CD4-positive, alpha-beta memory T cell (primary cell): Measurements from ENCODE around the gene SLC5A5. TPM values are rescaled to one million over a fixed set of nuclear protein-coding genes. Genes with fewer than 3 reads are reported as not detected.

Experiments used
- CTCF ChIA-PET: fragments of 350-600 bp; sonication (Branson Sonifier 250); formaldehyde crosslinking; loops from one replicate; lab custom pipeline; 2021; ENCODE audit warnings: inconsistent platforms; ENCODE audit not compliant: partially characterized antibody; lab: Charles Lee
- POLR2A ChIA-PET: fragments of 350-600 bp; sonication (Branson Sonifier 250); formaldehyde crosslinking; loops from one replicate; lab custom pipeline; 2021; ENCODE audit not compliant: partially characterized antibody; lab: Charles Lee
- DNase-seq, 5 donors: peaks; one replicate each; pipeline versions ENCODE4 v3.0.0 to v3.0.0-alpha.2; 2020 to 2022; ENCODE audit warnings: mixed read lengths in 1 of 5
- H3K27ac ChIP-seq: one replicate; pipeline ENCODE4 v1.7.0; 2013; ENCODE audit warnings: low read depth, low read length
- H3K27me3 ChIP-seq: 2 replicates; pipeline ENCODE4 v1.7.0; 2013; ENCODE audit warnings: mild to moderate bottlenecking, low read length, moderate library complexity; ENCODE audit not compliant: insufficient read depth
- H3K36me3 ChIP-seq: 2 replicates; pipeline ENCODE4 v1.7.0; 2013; ENCODE audit warnings: mild to moderate bottlenecking, low read length, moderate library complexity; ENCODE audit not compliant: insufficient read depth
- H3K4me1 ChIP-seq: 2 replicates; pipeline ENCODE4 v1.7.0; 2013; ENCODE audit warnings: mild to moderate bottlenecking, low read length, moderate library complexity; ENCODE audit not compliant: insufficient read depth
- H3K4me3 ChIP-seq, 2 donors: one replicate each; pipeline ENCODE4 v1.7.0; 2013; ENCODE audit warnings: low read length in 2 of 2, mild to moderate bottlenecking in 1 of 2
- H3K9me3 ChIP-seq, 2 donors: one replicate each; pipeline ENCODE4 v1.7.0; 2013; ENCODE audit warnings: low read length in 2 of 2, control low read depth in 1 of 2; ENCODE audit not compliant: control insufficient read depth in 1 of 2
- H3K27ac Mint-ChIP-seq, 7 donors: one replicate each; pipeline ENCODE4 v1.8.0; 2020 to 2021; ENCODE audit warnings: mixed read lengths in 7 of 7, mild to moderate bottlenecking in 6 of 7, inconsistent platforms in 3 of 7, moderate library complexity in 3 of 7
- H3K27me3 Mint-ChIP-seq, 2 donors: one replicate each; pipeline ENCODE4 v1.8.0; 2020 to 2021; ENCODE audit warnings: mixed read lengths in 2 of 2
- H3K36me3 Mint-ChIP-seq, 2 donors: one replicate each; pipeline ENCODE4 v1.8.0; 2020 to 2021; ENCODE audit warnings: mixed read lengths in 2 of 2, inconsistent platforms in 1 of 2, mild to moderate bottlenecking in 1 of 2
- H3K4me1 Mint-ChIP-seq, 4 donors: one replicate each; pipeline ENCODE4 v1.8.0; 2020 to 2021; ENCODE audit warnings: mixed read lengths in 4 of 4, mild to moderate bottlenecking in 1 of 4
- H3K4me3 Mint-ChIP-seq, 8 donors: one replicate each; pipeline ENCODE4 v1.8.0; 2020 to 2021; ENCODE audit warnings: mixed read lengths in 8 of 8, mild to moderate bottlenecking in 7 of 8, moderate library complexity in 6 of 8, inconsistent platforms in 3 of 8
- H3K9me3 Mint-ChIP-seq, 8 donors: one replicate each; pipeline ENCODE4 v1.8.0; 2020 to 2021; ENCODE audit warnings: mixed read lengths in 8 of 8, mild to moderate bottlenecking in 5 of 8, inconsistent platforms in 3 of 8, moderate library complexity in 1 of 8
- intact Hi-C: fragments of 100-400 bp; cut with micrococcal nuclease; formaldehyde crosslinking; loops from one replicate; pipeline ENCODE4 v1.15.1; 2023
- polyA plus RNA-seq, 2 donors: library from polyadenylated mRNA; unstranded; fragments of 300-500 nt; fragmentation: Illumina TruSeq; gene quantifications; one replicate each; pipeline ENCODE4 v1.2.3, GENCODE V29; 2021
- total RNA-seq, 2 experiments: library from RNA; stranded (reverse); gene quantifications; one replicate each; pipeline ENCODE4 v1.2.3, GENCODE V29; 2021

Gene SLC5A5
- total and polyA plus RNA-seq, 4 experiments from 2014 or later = 0.92 to 2.9 (median 1.9) TPM

DNA sequence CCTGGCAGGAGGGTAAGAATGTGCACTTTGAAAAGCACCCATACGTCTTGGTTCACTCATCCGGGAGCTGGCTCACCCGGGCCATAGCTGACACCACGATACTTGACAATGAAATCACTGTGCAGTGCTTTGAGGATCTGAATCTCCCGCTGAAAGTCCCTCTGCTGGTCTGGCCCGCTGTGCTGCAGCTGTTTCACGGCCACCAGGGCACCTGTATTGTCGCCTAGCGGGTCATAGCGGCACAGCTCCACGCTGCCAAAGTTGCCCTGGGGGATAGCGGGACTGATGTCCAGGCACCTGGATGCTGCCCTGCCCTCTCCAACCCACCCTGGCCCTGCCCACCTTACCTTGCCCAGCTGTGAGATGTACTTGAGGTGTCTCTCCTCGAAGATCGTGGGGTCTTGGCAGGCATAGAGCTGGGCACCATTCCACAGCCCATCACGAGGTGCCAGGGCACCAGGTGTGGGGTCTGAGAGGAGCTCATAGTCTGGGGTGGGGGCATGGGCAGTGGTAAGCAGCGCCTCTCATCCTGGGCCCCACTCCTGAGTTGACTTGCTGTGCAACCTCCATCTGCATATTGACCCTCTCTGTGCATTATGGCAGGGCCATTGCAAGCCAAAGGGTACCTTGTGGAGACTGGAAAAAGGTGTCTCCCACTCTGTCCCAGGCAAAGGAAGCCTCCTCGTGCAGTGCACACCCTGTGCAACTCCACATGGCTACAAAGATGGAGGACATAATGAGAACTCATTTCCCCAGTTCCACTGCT, 39.1 kb upstream of the SLC5A5 start:
- no peaks in the 10 kb centered on the region for H3K4me1 ChIP-seq
- CTCF ChIA-PET = interaction anchor here (2.3 to 2.4 kb wide), 2 partner anchors 22 to 130 kb away, joined by 5 to 8 read pairs; no protein-coding TSS in a partner anchor
- peak overlapping the region in 3 of 7 donors; percentile 22 to 31 (median 29) for H3K27ac Mint-ChIP-seq

DNA sequence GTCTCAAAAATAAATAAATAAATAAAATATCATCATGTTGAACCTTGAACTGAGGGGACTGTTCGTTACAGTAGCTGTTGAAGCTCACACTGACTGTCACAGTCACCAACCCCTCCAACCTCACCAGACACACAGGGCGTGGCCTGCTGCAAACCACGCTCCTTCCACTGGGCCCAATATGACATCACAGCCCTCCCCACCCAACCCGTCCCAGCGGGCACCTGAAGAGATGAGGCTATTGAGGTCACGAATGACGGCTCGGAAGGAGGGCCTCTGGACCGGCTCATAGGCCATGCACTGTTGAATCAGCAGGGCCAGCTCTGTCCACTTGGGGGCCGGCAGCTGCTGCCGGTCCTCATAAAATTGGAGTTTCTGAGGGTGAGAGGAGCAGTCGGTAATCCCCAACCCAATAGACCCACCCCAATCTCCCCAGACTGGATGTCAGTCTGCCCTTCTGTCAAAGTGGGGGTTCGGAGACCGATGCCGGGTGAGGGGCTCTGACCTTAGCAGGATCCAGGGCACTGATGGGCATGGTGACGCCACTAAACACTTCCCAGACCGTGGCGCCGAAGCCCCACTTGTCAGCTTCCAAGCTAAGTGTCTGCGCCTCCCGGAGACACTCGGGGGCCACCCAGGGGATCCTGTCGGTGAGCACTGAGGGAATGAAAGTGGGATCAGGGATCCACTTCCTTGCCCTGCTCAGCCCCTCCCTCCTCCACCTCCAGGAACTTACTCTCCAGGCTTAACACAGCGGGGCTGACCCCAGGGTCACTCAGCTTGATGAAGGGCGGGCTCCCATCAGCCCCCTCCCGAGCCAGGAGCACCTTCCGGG, 37.2 kb upstream of the SLC5A5 start:
- DNase-seq = peak in 1 of 5 donors; percentile 42
- Mint-ChIP-seq H3K36me3 (peaks cover 57 to 74% of the 10 kb centered on the region in 2 donors), H3K4me3 (no peak overlapping the region), H3K27me3 (no peaks in the 10 kb centered on the region), H3K27ac (peak overlapping the region in 3 of 7 donors; percentile 39 to 88 (median 46)), H3K4me1 (peaks cover 6 to 19% (median 15%) of the 10 kb centered on the region in 4 donors), H3K9me3 (peaks cover 0 to 3% (median 0%) of the 10 kb centered on the region in 8 donors)
- POLR2A ChIA-PET = interaction anchor here (1.3 to 2.0 kb wide), 2 partner anchors 10 to 16 kb away, joined by 4 to 5 read pairs; no protein-coding TSS in a partner anchor
- Histone ChIP-seq H3K27ac (no peak overlapping the region), H3K4me3 (no peak overlapping the region), H3K36me3 (peaks cover 78% of the 10 kb centered on the region), H3K4me1 (no peaks in the 10 kb centered on the region), H3K27me3 (no peaks in the 10 kb centered on the region), H3K9me3 (no peaks in the 10 kb centered on the region)
- CTCF ChIA-PET = interaction anchor here (1.1 to 2.4 kb wide), 2 partner anchors 20 to 43 kb away, joined by 3 to 8 read pairs; no protein-coding TSS in a partner anchor
- intact Hi-C loops = no loop called here

More for the DNA sequence above, 39.1 kb upstream of the SLC5A5 start:
- Histone ChIP-seq H3K9me3 (no peaks in the 10 kb centered on the region), H3K27me3 (no peaks in the 10 kb centered on the region), H3K4me3 (no peak overlapping the region), H3K36me3 (peaks cover 74% of the 10 kb centered on the region), H3K27ac (no peak overlapping the region)
- Mint-ChIP-seq H3K4me1 (peaks cover 9 to 19% (median 13%) of the 10 kb centered on the region in 4 donors), H3K36me3 (peaks cover 51 to 73% of the 10 kb centered on the region in 2 donors), H3K27me3 (no peaks in the 10 kb centered on the region), H3K9me3 (peaks cover 0 to 3% (median 0%) of the 10 kb centered on the region in 8 donors), H3K4me3 (no peak overlapping the region)
- intact Hi-C loops = no loop called here
- DNase-seq = no peak
- POLR2A ChIA-PET = interaction anchor here (0.6 to 1.4 kb wide), 5 partner anchors 8 to 37 kb away, joined by 3 to 4 read pairs (median 3); no protein-coding TSS in a partner anchor

DNA sequence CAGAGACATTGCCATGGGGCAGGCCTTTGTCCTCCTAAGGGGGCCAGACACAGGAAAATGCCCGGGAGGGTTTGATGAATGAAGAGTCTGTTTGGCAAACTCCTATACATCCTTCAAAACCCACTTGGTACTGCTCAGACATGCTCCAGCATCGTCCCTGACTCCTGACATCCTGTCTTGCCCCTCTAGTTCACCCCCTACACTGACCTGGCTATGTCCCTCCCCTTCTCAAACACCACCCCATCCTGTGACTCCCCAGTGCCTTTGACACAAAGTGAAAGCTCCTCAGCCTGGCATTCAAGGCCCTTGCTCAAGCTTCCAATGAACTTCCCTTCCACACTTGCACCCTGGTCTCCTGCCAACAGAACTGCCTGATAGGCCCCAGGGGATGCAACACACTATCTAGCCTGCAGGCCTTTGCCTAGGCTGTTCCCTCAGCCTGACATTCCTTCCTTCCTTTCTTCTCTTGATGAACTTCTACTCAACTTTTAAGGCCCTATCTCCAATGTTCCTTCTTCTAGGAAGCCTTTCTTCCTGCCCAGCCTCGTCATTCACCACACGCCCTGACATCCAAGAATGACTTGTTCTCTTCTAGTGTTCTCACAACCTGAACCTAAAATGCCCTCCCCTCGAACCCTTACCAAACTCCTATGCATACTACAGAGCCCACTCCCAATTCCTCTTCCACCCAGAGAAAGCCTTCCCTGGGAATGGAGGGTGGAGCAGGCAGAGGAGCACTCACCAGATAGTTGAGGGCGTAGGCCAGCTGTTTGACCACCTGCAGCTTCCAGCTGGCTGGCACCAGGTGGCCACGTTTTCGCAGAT, 36.4 kb upstream of the SLC5A5 start:
- H3K27ac ChIP-seq = no peak overlapping the region
- DNase-seq = no peak
- Mint-ChIP-seq H3K9me3 (peaks cover 0 to under 1% (median 0%) of the 10 kb centered on the region in 8 donors), H3K4me1 (peaks cover 6 to 19% (median 16%) of the 10 kb centered on the region in 4 donors), H3K4me3 (no peak overlapping the region), H3K36me3 (peaks cover 61 to 74% of the 10 kb centered on the region in 2 donors), H3K27me3 (no peaks in the 10 kb centered on the region), H3K27ac (peak overlapping the region; percentile 3 to 91 (median 69))
- H3K4me3 ChIP-seq = no peak overlapping the region
- H3K36me3 ChIP-seq = peaks cover 77% of the 10 kb centered on the region
- no peaks in the 10 kb centered on the region for H3K27me3 ChIP-seq
- no peaks in the 10 kb centered on the region for H3K4me1 ChIP-seq
- intact Hi-C loops = no loop called here
- ChIA-PET POLR2A (interaction anchor here (2.0 kb wide), 1 partner anchor 15 kb away, joined by 5 read pairs; no protein-coding TSS in a partner anchor), CTCF (interaction anchor here (2.4 kb wide), 1 partner anchor 19 kb away, joined by 8 read pairs; no protein-coding TSS in a partner anchor)
- no peaks in the 10 kb centered on the region for H3K9me3 ChIP-seq

DNA sequence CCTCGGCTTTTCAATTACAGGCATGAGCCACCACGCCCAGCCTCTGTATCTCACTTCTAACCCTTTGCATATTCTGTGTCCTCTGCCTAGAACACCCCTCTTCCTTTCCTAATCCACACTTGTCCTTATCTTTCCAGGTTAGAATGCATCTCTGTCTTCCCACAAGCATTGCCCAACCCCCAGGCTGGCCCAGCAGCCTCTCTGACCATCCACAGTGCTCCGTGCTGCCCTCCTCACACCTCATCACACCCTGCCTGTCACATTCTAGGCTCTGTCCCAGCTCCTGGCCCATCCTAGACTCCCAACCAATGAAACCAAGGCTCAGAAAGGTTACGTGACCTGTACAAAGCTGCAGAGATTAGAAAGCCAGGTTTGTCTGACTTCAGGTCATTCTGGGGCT, 35.2 kb upstream of the SLC5A5 start:
- Mint-ChIP-seq H3K4me1 (peaks cover 6 to 24% (median 20%) of the 10 kb centered on the region in 4 donors), H3K4me3 (no peak overlapping the region), H3K36me3 (peaks cover 66 to 75% of the 10 kb centered on the region in 2 donors), H3K9me3 (no peaks in the 10 kb centered on the region), H3K27ac (peak overlapping the region in 6 of 7 donors; percentile 44 to 88 (median 71)), H3K27me3 (no peaks in the 10 kb centered on the region)
- H3K4me3 ChIP-seq = no peak overlapping the region
- peaks cover 80% of the 10 kb centered on the region for H3K36me3 ChIP-seq
- no peak overlapping the region for H3K27ac ChIP-seq
- intact Hi-C loops = no loop called here
- DNase-seq = no peak
- no peaks in the 10 kb centered on the region for H3K9me3 ChIP-seq
- POLR2A ChIA-PET = no interaction called here
- no peaks in the 10 kb centered on the region for H3K4me1 ChIP-seq
- no peaks in the 10 kb centered on the region for H3K27me3 ChIP-seq
- CTCF ChIA-PET = interaction anchor here (1.0 kb wide), 1 partner anchor 62 kb away, joined by 3 read pairs; no protein-coding TSS in a partner anchor

DNA sequence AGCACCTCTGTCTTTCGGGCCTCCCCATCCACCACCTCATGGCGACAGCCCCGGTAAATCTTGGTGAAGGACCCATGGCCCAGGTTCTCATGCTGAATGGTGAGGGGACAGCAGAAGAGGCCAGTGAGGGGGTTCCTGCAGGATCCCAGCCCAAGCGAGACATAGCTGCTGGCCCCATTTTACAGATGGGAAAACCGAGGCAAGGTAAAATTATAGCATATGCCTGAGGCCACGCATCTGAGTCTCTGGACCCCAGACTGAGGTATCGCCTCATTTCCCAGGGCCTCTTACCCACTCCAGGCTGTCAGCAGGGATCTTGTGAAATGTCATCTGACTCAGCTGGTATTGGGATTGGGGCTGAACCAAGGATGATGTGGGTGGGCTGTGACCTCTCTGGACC, 33.8 kb upstream of the SLC5A5 start:
- no peaks in the 10 kb centered on the region for H3K27me3 ChIP-seq
- H3K4me1 ChIP-seq = peaks cover 8% of the 10 kb centered on the region
- Mint-ChIP-seq H3K27me3 (no peaks in the 10 kb centered on the region), H3K9me3 (no peaks in the 10 kb centered on the region), H3K4me1 (peaks cover 6 to 25% (median 19%) of the 10 kb centered on the region in 4 donors), H3K4me3 (no peak overlapping the region), H3K27ac (peak overlapping the region in 4 of 7 donors; percentile 5 to 75 (median 58)), H3K36me3 (peaks cover 53 to 66% of the 10 kb centered on the region in 2 donors)
- H3K27ac ChIP-seq = no peak overlapping the region
- H3K36me3 ChIP-seq = peaks cover 79% of the 10 kb centered on the region
- no peak for DNase-seq
- ChIA-PET POLR2A (interaction anchor here (1.2 kb wide), 1 partner anchor 12 kb away, joined by 4 read pairs; no protein-coding TSS in a partner anchor), CTCF (interaction anchor here (0.8 to 1.2 kb wide), 3 partner anchors 9 to 131 kb away, joined by 3 read pairs; partner anchors contain the start of gene JAK3)
- intact Hi-C loops = no loop called here
- H3K4me3 ChIP-seq = no peak overlapping the region
- no peaks in the 10 kb centered on the region for H3K9me3 ChIP-seq

DNA sequence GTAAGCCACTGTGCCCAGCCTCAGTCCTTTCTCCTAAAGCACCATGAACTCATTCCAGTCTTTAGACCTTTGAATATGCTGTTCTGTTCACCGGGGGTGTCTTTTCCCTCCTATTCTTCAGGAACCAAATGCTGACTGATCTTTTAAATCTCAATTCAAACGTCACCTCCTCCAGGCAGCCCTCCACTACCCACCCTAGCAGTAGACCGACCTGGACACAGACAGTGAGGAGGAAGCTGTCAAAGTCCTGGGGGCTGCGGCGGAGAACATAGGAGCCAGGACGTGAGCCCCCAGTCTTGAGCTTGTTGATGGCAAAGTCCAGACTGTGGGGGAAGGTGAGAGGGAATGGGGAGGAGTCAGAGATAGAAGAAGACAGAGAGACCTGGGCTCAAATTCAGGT, 31.7 kb upstream of the SLC5A5 start:
- ChIA-PET POLR2A (no interaction called here), CTCF (interaction anchor here (0.9 to 1.0 kb wide), 2 partner anchors 15 to 19 kb away, joined by 3 read pairs; partner anchors contain the start of gene RPL18A)
- peaks cover 80% of the 10 kb centered on the region for H3K36me3 ChIP-seq
- peaks cover 29% of the 10 kb centered on the region for H3K4me1 ChIP-seq
- Mint-ChIP-seq H3K4me1 (peaks cover 18 to 41% (median 32%) of the 10 kb centered on the region in 4 donors), H3K36me3 (peaks cover 51 to 66% of the 10 kb centered on the region in 2 donors), H3K27ac (peak overlapping the region in 4 of 7 donors; percentile 15 to 58 (median 38)), H3K4me3 (no peak overlapping the region), H3K27me3 (no peaks in the 10 kb centered on the region), H3K9me3 (no peaks in the 10 kb centered on the region)
- no peak overlapping the region for H3K27ac ChIP-seq
- no peaks in the 10 kb centered on the region for H3K9me3 ChIP-seq
- intact Hi-C loops = no loop called here
- DNase-seq = no peak
- H3K4me3 ChIP-seq = no peak overlapping the region
- no peaks in the 10 kb centered on the region for H3K27me3 ChIP-seq
